ENCODE data around the gene KCNN3.

KCNN3 gene

DNA sequence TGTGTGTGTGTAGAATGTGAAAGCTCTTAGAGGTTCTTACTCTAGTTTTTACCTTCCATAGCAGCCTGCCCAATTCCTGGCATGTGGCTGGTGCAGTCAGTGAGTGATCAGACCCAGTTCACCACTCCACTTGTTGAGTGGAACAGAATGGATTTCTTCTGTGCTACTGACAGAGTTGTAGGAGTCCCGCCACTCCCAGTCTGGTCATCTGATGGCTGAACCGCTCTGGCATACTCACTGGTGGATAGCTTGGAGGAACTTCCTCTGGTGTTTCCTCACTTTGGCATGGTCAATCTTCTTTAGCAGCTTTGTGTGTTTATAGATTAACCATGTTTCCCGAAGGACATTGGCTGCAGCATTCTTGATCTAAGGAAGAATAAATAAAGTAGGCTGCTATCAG lies 155.4 kb downstream of the KCNN3 start:
- TF ChIP-seq, protein P1, sequence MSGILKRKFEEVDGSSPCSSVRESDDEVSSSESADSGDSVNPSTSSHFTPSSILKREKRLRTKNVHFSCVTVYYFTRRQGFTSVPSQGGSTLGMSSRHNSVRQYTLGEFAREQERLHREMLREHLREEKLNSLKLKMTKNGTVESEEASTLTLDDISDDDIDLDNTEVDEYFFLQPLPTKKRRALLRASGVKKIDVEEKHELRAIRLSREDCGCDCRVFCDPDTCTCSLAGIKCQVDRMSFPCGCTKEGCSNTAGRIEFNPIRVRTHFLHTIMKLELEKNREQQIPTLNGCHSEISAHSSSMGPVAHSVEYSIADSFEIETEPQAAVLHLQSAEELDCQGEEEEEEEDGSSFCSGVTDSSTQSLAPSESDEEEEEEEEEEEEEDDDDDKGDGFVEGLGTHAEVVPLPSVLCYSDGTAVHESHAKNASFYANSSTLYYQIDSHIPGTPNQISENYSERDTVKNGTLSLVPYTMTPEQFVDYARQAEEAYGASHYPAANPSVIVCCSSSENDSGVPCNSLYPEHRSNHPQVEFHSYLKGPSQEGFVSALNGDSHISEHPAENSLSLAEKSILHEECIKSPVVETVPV (CRISPR knock-in tag; IDR thresholded peaks at IDR 0.05): no peak
- TF ChIP-seq ARNTL (CRISPR knock-in tag; IDR thresholded peaks at IDR 0.05; ENCODE audit: borderline replicate concordance, low read depth) (no peak), ZNF565 (CRISPR knock-in tag; conservative IDR thresholded peaks at IDR 0.05; ENCODE audit: low read depth) (no peak), PPARA (CRISPR knock-in tag; IDR thresholded peaks at IDR 0.05; ENCODE audit: borderline replicate concordance) (no peak), ISL1 (CRISPR knock-in tag; IDR thresholded peaks at IDR 0.05) (no peak), ZFP3 (CRISPR knock-in tag; IDR thresholded peaks at IDR 0.05) (no peak), RARB (CRISPR knock-in tag; IDR thresholded peaks at IDR 0.05) (no peak), OSR1 (CRISPR knock-in tag; IDR thresholded peaks at IDR 0.05) (no peak)
- TF ChIP-seq, protein P2, sequence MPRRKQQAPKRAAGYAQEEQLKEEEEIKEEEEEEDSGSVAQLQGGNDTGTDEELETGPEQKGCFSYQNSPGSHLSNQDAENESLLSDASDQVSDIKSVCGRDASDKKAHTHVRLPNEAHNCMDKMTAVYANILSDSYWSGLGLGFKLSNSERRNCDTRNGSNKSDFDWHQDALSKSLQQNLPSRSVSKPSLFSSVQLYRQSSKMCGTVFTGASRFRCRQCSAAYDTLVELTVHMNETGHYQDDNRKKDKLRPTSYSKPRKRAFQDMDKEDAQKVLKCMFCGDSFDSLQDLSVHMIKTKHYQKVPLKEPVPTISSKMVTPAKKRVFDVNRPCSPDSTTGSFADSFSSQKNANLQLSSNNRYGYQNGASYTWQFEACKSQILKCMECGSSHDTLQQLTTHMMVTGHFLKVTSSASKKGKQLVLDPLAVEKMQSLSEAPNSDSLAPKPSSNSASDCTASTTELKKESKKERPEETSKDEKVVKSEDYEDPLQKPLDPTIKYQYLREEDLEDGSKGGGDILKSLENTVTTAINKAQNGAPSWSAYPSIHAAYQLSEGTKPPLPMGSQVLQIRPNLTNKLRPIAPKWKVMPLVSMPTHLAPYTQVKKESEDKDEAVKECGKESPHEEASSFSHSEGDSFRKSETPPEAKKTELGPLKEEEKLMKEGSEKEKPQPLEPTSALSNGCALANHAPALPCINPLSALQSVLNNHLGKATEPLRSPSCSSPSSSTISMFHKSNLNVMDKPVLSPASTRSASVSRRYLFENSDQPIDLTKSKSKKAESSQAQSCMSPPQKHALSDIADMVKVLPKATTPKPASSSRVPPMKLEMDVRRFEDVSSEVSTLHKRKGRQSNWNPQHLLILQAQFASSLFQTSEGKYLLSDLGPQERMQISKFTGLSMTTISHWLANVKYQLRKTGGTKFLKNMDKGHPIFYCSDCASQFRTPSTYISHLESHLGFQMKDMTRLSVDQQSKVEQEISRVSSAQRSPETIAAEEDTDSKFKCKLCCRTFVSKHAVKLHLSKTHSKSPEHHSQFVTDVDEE (CRISPR knock-in tag; IDR thresholded peaks at IDR 0.05): no peak
- peak; percentile 40 for ATAC-seq

DNA sequence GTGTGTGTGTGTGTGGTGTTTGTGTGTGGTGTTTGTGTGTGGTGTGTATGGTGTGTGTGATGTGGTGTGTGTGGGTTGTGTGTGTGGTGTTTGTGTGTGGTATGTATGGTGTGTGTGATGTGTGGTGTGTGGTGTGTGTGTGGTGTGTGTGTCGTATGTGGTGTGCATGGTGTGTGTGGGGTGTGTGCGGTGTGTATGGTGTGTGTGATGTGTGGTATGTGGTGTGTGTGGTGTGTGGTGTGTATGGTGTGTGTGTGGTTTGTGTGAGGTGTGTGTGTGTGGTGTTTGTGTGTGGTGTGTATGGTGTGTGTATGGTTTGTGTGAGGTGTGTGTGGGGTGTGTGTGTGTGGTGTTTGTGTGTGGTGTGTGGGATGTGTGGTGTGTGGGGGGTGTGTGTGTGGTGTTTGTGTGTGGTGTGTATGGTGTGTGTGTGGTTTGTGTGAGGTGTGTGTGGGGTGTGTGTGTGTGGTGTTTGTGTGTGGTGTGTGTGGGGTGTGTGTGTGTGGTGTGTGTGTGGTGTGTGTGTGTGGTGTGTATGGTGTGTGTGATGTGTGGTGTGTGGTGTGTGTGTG lies 155.9 kb downstream of the KCNN3 start:
- TF ChIP-seq PPARA (CRISPR knock-in tag; IDR thresholded peaks at IDR 0.05; ENCODE audit: borderline replicate concordance) (no peak), CSDC2 (CRISPR knock-in tag; IDR thresholded peaks at IDR 0.05) (no peak), BACH2 (CRISPR knock-in tag; IDR thresholded peaks at IDR 0.05; ENCODE audit: borderline replicate concordance) (no peak), GLIS3 (CRISPR knock-in tag; IDR thresholded peaks at IDR 0.05) (no peak)
- no peak for ATAC-seq

DNA sequence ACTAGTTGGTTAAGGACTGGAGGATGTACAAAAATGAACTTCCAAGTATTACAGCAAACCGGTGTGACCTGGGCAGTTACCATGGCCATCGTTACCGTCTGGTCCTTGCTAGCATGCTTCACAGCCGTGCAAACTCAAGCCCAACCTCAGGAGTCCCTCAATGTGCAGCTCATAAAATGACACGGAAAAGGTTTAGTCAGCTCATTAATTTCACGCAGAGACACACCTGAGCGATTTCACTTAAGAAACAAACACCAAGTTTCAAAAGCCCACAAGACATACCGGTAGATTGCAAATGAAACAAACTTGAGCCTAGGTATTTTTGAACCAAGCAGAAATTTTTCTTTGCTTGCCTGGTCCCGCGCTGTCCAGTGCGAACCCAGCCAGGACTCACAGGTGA lies 157.1 kb downstream of the KCNN3 start:
- TF ChIP-seq, protein P3, sequence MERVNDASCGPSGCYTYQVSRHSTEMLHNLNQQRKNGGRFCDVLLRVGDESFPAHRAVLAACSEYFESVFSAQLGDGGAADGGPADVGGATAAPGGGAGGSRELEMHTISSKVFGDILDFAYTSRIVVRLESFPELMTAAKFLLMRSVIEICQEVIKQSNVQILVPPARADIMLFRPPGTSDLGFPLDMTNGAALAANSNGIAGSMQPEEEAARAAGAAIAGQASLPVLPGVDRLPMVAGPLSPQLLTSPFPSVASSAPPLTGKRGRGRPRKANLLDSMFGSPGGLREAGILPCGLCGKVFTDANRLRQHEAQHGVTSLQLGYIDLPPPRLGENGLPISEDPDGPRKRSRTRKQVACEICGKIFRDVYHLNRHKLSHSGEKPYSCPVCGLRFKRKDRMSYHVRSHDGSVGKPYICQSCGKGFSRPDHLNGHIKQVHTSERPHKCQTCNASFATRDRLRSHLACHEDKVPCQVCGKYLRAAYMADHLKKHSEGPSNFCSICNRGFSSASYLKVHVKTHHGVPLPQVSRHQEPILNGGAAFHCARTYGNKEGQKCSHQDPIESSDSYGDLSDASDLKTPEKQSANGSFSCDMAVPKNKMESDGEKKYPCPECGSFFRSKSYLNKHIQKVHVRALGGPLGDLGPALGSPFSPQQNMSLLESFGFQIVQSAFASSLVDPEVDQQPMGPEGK (CRISPR knock-in tag; IDR thresholded peaks at IDR 0.05; ENCODE audit: borderline replicate concordance): no peak
- TF ChIP-seq ISL1 (CRISPR knock-in tag; IDR thresholded peaks at IDR 0.05): no peak
- TF ChIP-seq, protein P4, sequence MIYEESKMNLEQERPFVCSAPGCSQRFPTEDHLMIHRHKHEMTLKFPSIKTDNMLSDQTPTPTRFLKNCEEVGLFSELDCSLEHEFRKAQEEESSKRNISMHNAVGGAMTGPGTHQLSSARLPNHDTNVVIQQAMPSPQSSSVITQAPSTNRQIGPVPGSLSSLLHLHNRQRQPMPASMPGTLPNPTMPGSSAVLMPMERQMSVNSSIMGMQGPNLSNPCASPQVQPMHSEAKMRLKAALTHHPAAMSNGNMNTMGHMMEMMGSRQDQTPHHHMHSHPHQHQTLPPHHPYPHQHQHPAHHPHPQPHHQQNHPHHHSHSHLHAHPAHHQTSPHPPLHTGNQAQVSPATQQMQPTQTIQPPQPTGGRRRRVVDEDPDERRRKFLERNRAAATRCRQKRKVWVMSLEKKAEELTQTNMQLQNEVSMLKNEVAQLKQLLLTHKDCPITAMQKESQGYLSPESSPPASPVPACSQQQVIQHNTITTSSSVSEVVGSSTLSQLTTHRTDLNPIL (CRISPR knock-in tag; IDR thresholded peaks at IDR 0.05; ENCODE audit: low read depth): no peak
- TF ChIP-seq TCF4 (CRISPR knock-in tag; IDR thresholded peaks at IDR 0.05; ENCODE audit: borderline replicate concordance): no peak
- no peak for TF ChIP-seq TOX (CRISPR knock-in tag; IDR thresholded peaks at IDR 0.05; ENCODE audit: borderline replicate concordance)
- no peak for TF ChIP-seq ESRRG (CRISPR knock-in tag; IDR thresholded peaks at IDR 0.05)
- TF ChIP-seq ZFP30 (CRISPR knock-in tag; IDR thresholded peaks at IDR 0.05): no peak
- no peak for TF ChIP-seq SNAI2 (CRISPR knock-in tag; IDR thresholded peaks at IDR 0.05)
- TF ChIP-seq ARNTL (CRISPR knock-in tag; IDR thresholded peaks at IDR 0.05; ENCODE audit: borderline replicate concordance, low read depth): no peak
- no peak for TF ChIP-seq OSR1 (CRISPR knock-in tag; IDR thresholded peaks at IDR 0.05)
- TF ChIP-seq RARB (CRISPR knock-in tag; IDR thresholded peaks at IDR 0.05): no peak
- no peak for TF ChIP-seq ZNF8 (CRISPR knock-in tag; IDR thresholded peaks at IDR 0.05)
- TF ChIP-seq, protein P2 (CRISPR knock-in tag; IDR thresholded peaks at IDR 0.05): no peak
- TF ChIP-seq CSDC2 (CRISPR knock-in tag; IDR thresholded peaks at IDR 0.05): no peak

More for the DNA sequence above, 157.1 kb downstream of the KCNN3 start:
- ATAC-seq: no peak

All from SK-N-SH treated with all-trans-retinoic acid at 6 μM for 48 hours (cell line).